Caco-2 (cell line): Measurements from ENCODE around the gene CHRM2. TPM values are rescaled to one million over a fixed set of nuclear protein-coding genes. Genes with fewer than 3 reads are reported as not detected.

Experiments
- BruUV-seq: library from RNA; stranded (reverse); fragments of 400-500 nt; replicated peaks from 2 replicates; lab custom pipeline; 2021; lab: Mats Ljungman, UMichigan
- CTCF ChIA-PET: fragments of 300-600 bp; sonication (Branson Sonifier 250); formaldehyde crosslinking; loops from one replicate; lab custom pipeline; 2022; ENCODE audit warnings: antibody characterized with exemption; lab: Charles Lee
- POLR2A ChIA-PET: fragments of 300-600 bp; sonication (Branson Sonifier 250); formaldehyde crosslinking; loops from one replicate; lab custom pipeline; 2022; ENCODE audit warnings: antibody characterized with exemption; lab: Charles Lee
- DNase-seq, 2 experiments: peaks; one replicate each; pipeline versions ENCODE4 v3.0.0 to v3.0.0-alpha.2; 2020 to 2022
- H3K27me3 ChIP-seq: replicated peaks from 2 replicates; pipeline ENCODE4 v1.6.0; 2011; ENCODE audit warnings: low read length; ENCODE audit not compliant: control insufficient read depth, insufficient read depth
- H3K36me3 ChIP-seq: 2 replicates; pipeline ENCODE4 v1.5.1; 2011; ENCODE audit warnings: low read length; ENCODE audit not compliant: control insufficient read depth, insufficient read depth
- H3K4me1 ChIP-seq: fragments of 250-450 bp; sonication (Bioruptor Pico); 2 replicates; pipeline ENCODE4 v1.5.1; 2020; ENCODE audit warnings: mild to moderate bottlenecking
- H3K4me3 ChIP-seq: 2 replicates; pipeline ENCODE4 v1.5.1; 2011; ENCODE audit warnings: low read depth, mild to moderate bottlenecking, control low read depth, low read length
- H3K9me3 ChIP-seq: fragments of 250-450 bp; sonication (Bioruptor Pico); 2 replicates; pipeline ENCODE4 v1.5.1; 2020; ENCODE audit warnings: mild to moderate bottlenecking, moderate library complexity
- H3K27ac Mint-ChIP-seq: one replicate; pipeline ENCODE4 v1.8.0; 2022; ENCODE audit warnings: mixed read lengths; ENCODE audit not compliant: unreplicated experiment
- H3K27me3 Mint-ChIP-seq: one replicate; pipeline ENCODE4 v1.8.0; 2022; ENCODE audit warnings: mixed read lengths; ENCODE audit not compliant: insufficient read depth, unreplicated experiment
- H3K36me3 Mint-ChIP-seq: one replicate; pipeline ENCODE4 v1.8.0; 2022; ENCODE audit warnings: mild to moderate bottlenecking, mixed read lengths; ENCODE audit not compliant: insufficient read depth, unreplicated experiment
- H3K4me1 Mint-ChIP-seq: one replicate; pipeline ENCODE4 v1.8.0; 2022; ENCODE audit warnings: low read depth, mixed read lengths; ENCODE audit not compliant: unreplicated experiment
- H3K4me3 Mint-ChIP-seq: one replicate; pipeline ENCODE4 v1.8.0; 2022; ENCODE audit warnings: mild to moderate bottlenecking, moderate library complexity, mixed read lengths; ENCODE audit not compliant: unreplicated experiment
- H3K9me3 Mint-ChIP-seq: one replicate; pipeline ENCODE4 v1.8.0; 2022; ENCODE audit warnings: mixed read lengths; ENCODE audit not compliant: unreplicated experiment
- CTCF ChIP-seq, 2 experiments: fragments of 200-600 bp in 1 of 2; IDR thresholded peaks; 1 replicate in 1 of 2; 2 replicates in 1 of 2; pipeline versions ENCODE4 v1.5.1 to v1.8.0; 2011 to 2022; ENCODE audit warnings: antibody characterized with exemption in 1 of 2, control low read depth in 1 of 2, inconsistent platforms in 1 of 2, low read depth in 1 of 2, low read length in 1 of 2, mild to moderate bottlenecking in 1 of 2, moderate library complexity in 1 of 2; ENCODE audit not compliant: insufficient read depth in 1 of 2, severe bottlenecking in 1 of 2, unreplicated experiment in 1 of 2
- intact Hi-C: fragments of 100-400 bp; cut with micrococcal nuclease; formaldehyde crosslinking; loops from one replicate; pipeline ENCODE4 v1.10.0; 2022; ENCODE audit not compliant: unreplicated experiment
- total RNA-seq: library from RNA; stranded (reverse); gene quantifications from 2 replicates; pipeline ENCODE4 v1.2.3, GENCODE V29; 2022

The CHRM2 gene
- total RNA-seq, 1 experiment from 2014 or later, result not detected

DNA sequence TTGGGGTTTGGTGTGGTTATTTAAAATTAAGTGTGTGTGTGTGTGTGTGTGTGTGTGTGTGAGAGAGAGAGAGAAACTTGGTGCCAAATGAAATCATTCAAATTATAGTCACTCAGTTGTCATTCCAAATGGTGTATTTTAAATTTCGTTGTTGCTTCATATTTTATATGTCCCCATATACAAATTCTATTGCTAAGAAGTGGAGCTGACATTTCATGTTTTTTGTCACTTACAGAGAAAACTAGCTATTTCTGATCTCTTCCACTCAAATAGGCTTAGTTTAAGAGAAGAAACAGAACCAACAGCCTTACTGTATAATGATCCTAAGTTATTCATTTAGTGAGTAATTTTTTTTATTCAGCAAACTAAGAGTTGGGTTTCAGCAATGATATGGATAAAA, 42.3 kb downstream of the CHRM2 start:
- Histone ChIP-seq H3K4me1 (no peaks in the 10 kb centered on the region), H3K4me3 (no peak overlapping the region), H3K27me3 (no peaks in the 10 kb centered on the region), H3K9me3 (no peaks in the 10 kb centered on the region), H3K36me3 (no peaks in the 10 kb centered on the region)
- no TSS peak for BruUV-seq
- peaks cover 3% of the 10 kb centered on the region for H3K27me3 Mint-ChIP-seq
- H3K27ac Mint-ChIP-seq, result no peak overlapping the region
- no peak overlapping the region for H3K4me3 Mint-ChIP-seq
- ChIA-PET POLR2A (no interaction called here), CTCF (no interaction called here)
- no peaks in the 10 kb centered on the region for H3K9me3 Mint-ChIP-seq
- H3K36me3 Mint-ChIP-seq, result no peaks in the 10 kb centered on the region
- TF ChIP-seq CTCF (IDR thresholded peaks at IDR 0.05; ENCODE audit: insufficient read depth in 1 of 2, low read depth in 1 of 2, low read length in 1 of 2, severe bottlenecking in 1 of 2, unreplicated experiment in 1 of 2), result no peak
- DNase-seq, result no peak
- intact Hi-C loops, result no loop called here
- no peaks in the 10 kb centered on the region for H3K4me1 Mint-ChIP-seq

GRCh38 chr7:136911344-136911743, 42.9 kb downstream of the CHRM2 start:
- Mint-ChIP-seq H3K9me3 (no peaks in the 10 kb centered on the region), H3K4me3 (no peak overlapping the region)
- no TSS peak for BruUV-seq

DNA sequence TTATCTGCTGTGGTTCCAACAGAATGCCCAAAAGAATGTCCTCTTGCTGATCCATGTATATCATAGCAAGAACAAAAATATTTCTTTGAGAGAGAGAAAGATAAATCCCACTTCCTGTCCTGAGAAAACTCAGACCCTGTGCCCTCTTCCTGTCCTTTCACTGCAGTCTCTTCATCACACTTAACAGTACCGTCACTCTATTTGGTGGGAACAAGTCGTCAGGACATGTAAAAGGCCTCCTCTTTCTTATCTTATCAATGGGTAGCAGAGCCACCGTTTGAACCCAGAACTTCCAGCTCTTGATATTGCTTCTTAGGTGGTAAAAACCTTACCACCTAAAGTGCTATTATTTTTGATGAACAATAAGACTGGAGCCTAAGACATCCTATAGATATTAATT, 43.9 kb downstream of the CHRM2 start:
- no peak for DNase-seq
- Histone ChIP-seq H3K9me3 (no peaks in the 10 kb centered on the region), H3K4me3 (no peak overlapping the region), H3K27me3 (no peaks in the 10 kb centered on the region), H3K4me1 (no peaks in the 10 kb centered on the region), H3K36me3 (no peaks in the 10 kb centered on the region)
- TF ChIP-seq CTCF (IDR thresholded peaks at IDR 0.05; ENCODE audit: insufficient read depth in 1 of 2, low read depth in 1 of 2, low read length in 1 of 2, severe bottlenecking in 1 of 2, unreplicated experiment in 1 of 2), result no peak
- H3K27ac Mint-ChIP-seq, result no peak overlapping the region
- BruUV-seq, result no TSS peak
- H3K9me3 Mint-ChIP-seq, result no peaks in the 10 kb centered on the region
- intact Hi-C loops, result no loop called here
- H3K27me3 Mint-ChIP-seq, result peaks cover 3% of the 10 kb centered on the region
- no peak overlapping the region for H3K4me3 Mint-ChIP-seq
- CTCF ChIA-PET, result no interaction called here
- H3K4me1 Mint-ChIP-seq, result no peaks in the 10 kb centered on the region
- no peaks in the 10 kb centered on the region for H3K36me3 Mint-ChIP-seq
- POLR2A ChIA-PET, result no interaction called here

More at GRCh38 chr7:136911344-136911743, 42.9 kb downstream of the CHRM2 start:
- H3K4me1 ChIP-seq, result no peaks in the 10 kb centered on the region
- no peaks in the 10 kb centered on the region for H3K9me3 ChIP-seq
- Mint-ChIP-seq H3K36me3 (no peaks in the 10 kb centered on the region), H3K4me1 (no peaks in the 10 kb centered on the region), H3K27me3 (peaks cover 3% of the 10 kb centered on the region), H3K27ac (no peak overlapping the region)
- no peaks in the 10 kb centered on the region for H3K36me3 ChIP-seq
- H3K27me3 ChIP-seq, result no peaks in the 10 kb centered on the region
- CTCF ChIA-PET, result no interaction called here
- no peak for TF ChIP-seq CTCF (IDR thresholded peaks at IDR 0.05; ENCODE audit: insufficient read depth in 1 of 2, low read depth in 1 of 2, low read length in 1 of 2, severe bottlenecking in 1 of 2, unreplicated experiment in 1 of 2)
- H3K4me3 ChIP-seq, result no peak overlapping the region
- POLR2A ChIA-PET, result no interaction called here
- intact Hi-C loops, result no loop called here
- peak in 1 of 2 experiments; percentile 32 for DNase-seq
